Right atrium auricular region (tissue), 2 donors: ENCODE data around the gene SPATA17. TPM values are rescaled to one million over a fixed set of nuclear protein-coding genes. Genes with fewer than 3 reads are reported as not detected.

Source experiments
- DNase-seq: peaks from one replicate; pipeline ENCODE4 v3.0.0-alpha.2; 2019; ENCODE audit warnings: low spot score
- H3K27ac ChIP-seq, 2 donors: fragments of 200-600 bp; sonication (generic); 1 replicate in 1 of 2; 2 replicates in 1 of 2; pipeline ENCODE4 v1.5.1; 2016 to 2019
- H3K27me3 ChIP-seq, 2 donors: fragments of 200-600 bp; sonication (generic); one replicate each; pipeline versions ENCODE4 v1.5.1 to v1.6.0; 2017 to 2019
- H3K36me3 ChIP-seq: fragments of 200-600 bp; sonication (generic); one replicate; pipeline ENCODE4 v1.5.1; 2016
- H3K4me1 ChIP-seq, 2 donors: fragments of 200-600 bp; sonication (generic); one replicate each; pipeline versions ENCODE4 v1.5.1 to v1.6.0; 2017 to 2019
- H3K4me3 ChIP-seq, 2 donors: fragments of 200-600 bp; sonication (generic); 1 replicate in 1 of 2; 2 replicates in 1 of 2; pipeline ENCODE4 v1.5.1; 2017 to 2019; ENCODE audit warnings: mild to moderate bottlenecking in 1 of 2, moderate library complexity in 1 of 2
- H3K9me3 ChIP-seq, 2 donors: fragments of 200-600 bp; sonication (generic); one replicate each; pipeline ENCODE4 v1.5.1; 2019
- total RNA-seq, 2 donors: library from RNA; depleted of rRNA; stranded (reverse); fragments of >200 nt; gene quantifications; one replicate each; pipeline ENCODE4 v1.1.0, GENCODE V29; 2016
- TF ChIP-seq, protein P1 (sequence below), 2 donors: fragments of 200-600 bp; sonication (generic); IDR thresholded peaks; one replicate each; pipeline ENCODE4 v1.5.1; 2019; ENCODE audit warnings: antibody characterized with exemption in 2 of 2

SPATA17 gene
- total RNA-seq, 2 donors from 2014 or later: 0.41 to 3.0 TPM

- TF ChIP-seq, protein P1, sequence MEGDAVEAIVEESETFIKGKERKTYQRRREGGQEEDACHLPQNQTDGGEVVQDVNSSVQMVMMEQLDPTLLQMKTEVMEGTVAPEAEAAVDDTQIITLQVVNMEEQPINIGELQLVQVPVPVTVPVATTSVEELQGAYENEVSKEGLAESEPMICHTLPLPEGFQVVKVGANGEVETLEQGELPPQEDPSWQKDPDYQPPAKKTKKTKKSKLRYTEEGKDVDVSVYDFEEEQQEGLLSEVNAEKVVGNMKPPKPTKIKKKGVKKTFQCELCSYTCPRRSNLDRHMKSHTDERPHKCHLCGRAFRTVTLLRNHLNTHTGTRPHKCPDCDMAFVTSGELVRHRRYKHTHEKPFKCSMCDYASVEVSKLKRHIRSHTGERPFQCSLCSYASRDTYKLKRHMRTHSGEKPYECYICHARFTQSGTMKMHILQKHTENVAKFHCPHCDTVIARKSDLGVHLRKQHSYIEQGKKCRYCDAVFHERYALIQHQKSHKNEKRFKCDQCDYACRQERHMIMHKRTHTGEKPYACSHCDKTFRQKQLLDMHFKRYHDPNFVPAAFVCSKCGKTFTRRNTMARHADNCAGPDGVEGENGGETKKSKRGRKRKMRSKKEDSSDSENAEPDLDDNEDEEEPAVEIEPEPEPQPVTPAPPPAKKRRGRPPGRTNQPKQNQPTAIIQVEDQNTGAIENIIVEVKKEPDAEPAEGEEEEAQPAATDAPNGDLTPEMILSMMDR (IDR thresholded peaks at IDR 0.05): no peak
- Histone ChIP-seq H3K27me3 (no peaks in the 10 kb centered on the region), H3K4me1 (peaks cover 0 to 6% of the 10 kb centered on the region in 2 donors), H3K4me3 (no peak overlapping the region), H3K36me3 (no peaks in the 10 kb centered on the region), H3K27ac (no peak overlapping the region), H3K9me3 (no peaks in the 10 kb centered on the region)
- DNase-seq: no peak
Measured at GRCh38 chr1:217892750-217893149, 261.6 kb downstream of the SPATA17 start.

- TF ChIP-seq, protein P1 (IDR thresholded peaks at IDR 0.05): no peak
- H3K9me3 ChIP-seq: no peaks in the 10 kb centered on the region
Measured at GRCh38 chr1:217895841-217896240, 264.7 kb downstream of the SPATA17 start.

GRCh38 chr1:217896490-217896889, 265.3 kb downstream of the SPATA17 start:
- DNase-seq: no peak
- Histone ChIP-seq H3K27me3 (no peaks in the 10 kb centered on the region), H3K4me3 (no peak overlapping the region), H3K9me3 (no peaks in the 10 kb centered on the region), H3K36me3 (no peaks in the 10 kb centered on the region), H3K4me1 (peaks cover 0 to 6% of the 10 kb centered on the region in 2 donors), H3K27ac (no peak overlapping the region)
- TF ChIP-seq, protein P1 (IDR thresholded peaks at IDR 0.05): no peak

More at GRCh38 chr1:217895841-217896240, 264.7 kb downstream of the SPATA17 start:
- H3K27me3 ChIP-seq: no peaks in the 10 kb centered on the region
- H3K4me1 ChIP-seq: peaks cover 0 to 6% of the 10 kb centered on the region in 2 donors
- no peak overlapping the region for H3K27ac ChIP-seq
- DNase-seq: no peak
- H3K36me3 ChIP-seq: no peaks in the 10 kb centered on the region
- H3K4me3 ChIP-seq: no peak overlapping the region

DNA sequence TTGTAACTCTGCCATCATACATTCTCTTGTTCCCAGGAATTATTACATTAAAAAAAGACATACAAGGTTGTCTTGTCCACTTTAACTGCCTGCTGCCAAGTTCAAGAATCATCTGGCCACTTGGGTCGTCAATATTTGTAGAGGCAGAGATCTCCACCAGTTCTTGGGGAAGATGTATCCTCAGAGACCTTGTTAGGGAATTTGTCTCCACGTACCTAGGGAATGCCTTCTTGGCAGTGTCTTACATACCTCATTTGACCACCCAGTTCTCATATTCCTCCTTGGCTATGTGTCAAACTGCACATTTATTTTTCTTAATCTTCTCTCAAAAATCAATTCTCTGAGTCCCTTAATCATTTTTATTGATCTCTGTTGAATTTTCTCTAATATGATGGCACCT, 266.0 kb downstream of the SPATA17 start:
- Histone ChIP-seq H3K36me3 (no peaks in the 10 kb centered on the region), H3K4me1 (peaks cover 0 to 6% of the 10 kb centered on the region in 2 donors), H3K27ac (no peak overlapping the region), H3K4me3 (no peak overlapping the region), H3K9me3 (no peaks in the 10 kb centered on the region), H3K27me3 (no peaks in the 10 kb centered on the region)
- DNase-seq: no peak
- TF ChIP-seq, protein P1 (IDR thresholded peaks at IDR 0.05): no peak

DNA sequence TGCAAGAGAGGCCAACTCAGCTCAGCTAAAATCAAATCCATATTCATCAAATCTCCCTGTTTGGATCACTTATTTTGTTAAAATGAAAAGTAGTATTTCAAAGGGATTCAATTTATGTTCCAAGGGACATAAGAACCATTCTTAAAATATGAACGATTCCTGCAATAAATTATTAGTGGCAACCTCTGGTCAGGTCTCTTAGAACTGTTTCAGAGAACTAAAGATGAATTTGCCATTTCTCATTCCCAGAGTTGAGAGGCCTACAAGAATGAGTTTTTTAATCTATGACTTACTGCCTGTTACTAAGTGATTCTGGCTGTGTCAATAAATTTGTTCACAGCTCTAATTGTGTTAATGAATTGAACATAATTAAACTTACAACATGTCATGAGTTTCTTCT, 268.5 kb downstream of the SPATA17 start:
- DNase-seq: no peak
- no peaks in the 10 kb centered on the region for H3K27me3 ChIP-seq

More for the DNA sequence above, 268.5 kb downstream of the SPATA17 start:
- no peak overlapping the region for H3K4me3 ChIP-seq
- TF ChIP-seq, protein P1 (IDR thresholded peaks at IDR 0.05): no peak
- H3K9me3 ChIP-seq: no peaks in the 10 kb centered on the region
- no peaks in the 10 kb centered on the region for H3K36me3 ChIP-seq
- peaks cover 0 to 6% of the 10 kb centered on the region in 2 donors for H3K4me1 ChIP-seq
- H3K27ac ChIP-seq: no peak overlapping the region
